ENCODE measurements around the gene MMP12. TPM values are rescaled to one million over a fixed set of nuclear protein-coding genes. Genes with fewer than 3 reads are reported as not detected.

MMP12 gene
- total RNA-seq, 2 experiments from 2014 or later, result not detected

GRCh38 chr11:102915044-102915375, 40.2 kb upstream of the MMP12 start:
- Histone ChIP-seq H3K4me1 (ENCODE audit: insufficient read depth, low read length, poor library complexity, severe bottlenecking) (no peaks in the 10 kb centered on the region), H4K20me1 (ENCODE audit: insufficient read depth, low read length) (no peaks in the 10 kb centered on the region), H2AFZ (ENCODE audit: low read length) (no peak overlapping the region), H3K4me3 (ENCODE audit: low read depth, low read length, poor library complexity, severe bottlenecking) (no peak overlapping the region), H3K27ac (ENCODE audit: low read depth, low read length, poor library complexity, severe bottlenecking) (no peak overlapping the region), H3K4me2 (ENCODE audit: low read length) (no peak overlapping the region), H3K79me2 (ENCODE audit: insufficient read depth, low read depth, low read length) (no peaks in the 10 kb centered on the region), H3K36me3 (ENCODE audit: insufficient read depth, low read length) (no peaks in the 10 kb centered on the region), H3K9me3 (ENCODE audit: low read length) (no peaks in the 10 kb centered on the region), H3K9me2 (ENCODE audit: insufficient read depth, low read length) (no peaks in the 10 kb centered on the region)
- TF ChIP-seq, protein P1, sequence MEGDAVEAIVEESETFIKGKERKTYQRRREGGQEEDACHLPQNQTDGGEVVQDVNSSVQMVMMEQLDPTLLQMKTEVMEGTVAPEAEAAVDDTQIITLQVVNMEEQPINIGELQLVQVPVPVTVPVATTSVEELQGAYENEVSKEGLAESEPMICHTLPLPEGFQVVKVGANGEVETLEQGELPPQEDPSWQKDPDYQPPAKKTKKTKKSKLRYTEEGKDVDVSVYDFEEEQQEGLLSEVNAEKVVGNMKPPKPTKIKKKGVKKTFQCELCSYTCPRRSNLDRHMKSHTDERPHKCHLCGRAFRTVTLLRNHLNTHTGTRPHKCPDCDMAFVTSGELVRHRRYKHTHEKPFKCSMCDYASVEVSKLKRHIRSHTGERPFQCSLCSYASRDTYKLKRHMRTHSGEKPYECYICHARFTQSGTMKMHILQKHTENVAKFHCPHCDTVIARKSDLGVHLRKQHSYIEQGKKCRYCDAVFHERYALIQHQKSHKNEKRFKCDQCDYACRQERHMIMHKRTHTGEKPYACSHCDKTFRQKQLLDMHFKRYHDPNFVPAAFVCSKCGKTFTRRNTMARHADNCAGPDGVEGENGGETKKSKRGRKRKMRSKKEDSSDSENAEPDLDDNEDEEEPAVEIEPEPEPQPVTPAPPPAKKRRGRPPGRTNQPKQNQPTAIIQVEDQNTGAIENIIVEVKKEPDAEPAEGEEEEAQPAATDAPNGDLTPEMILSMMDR (conservative IDR thresholded peaks at IDR 0.05; ENCODE audit: low read length), result peak; percentile 9; the same call in 1 of the 2 replicates
- TF ChIP-seq EZH2phosphoT487 (IDR thresholded peaks at IDR 0.05; ENCODE audit: borderline replicate concordance, low read depth, low read length), result no peak
- intact Hi-C loops (cut with micrococcal nuclease; ENCODE audit: unreplicated experiment), result no loop called here
- ChIA-PET POLR2A (interaction anchor here (0.5 to 1.2 kb wide), 2 partner anchors 15 to 33 kb away, joined by 3 read pairs; no protein-coding TSS in a partner anchor), CTCF (ENCODE audit: unreplicated experiment) (interaction anchor here (1.3 kb wide), 1 partner anchor 26 kb away, joined by 5 read pairs; no protein-coding TSS in a partner anchor)
- BruUV-seq (replicated peaks), result no TSS peak
- no peak for DNase-seq (ENCODE audit: low spot score)

DNA sequence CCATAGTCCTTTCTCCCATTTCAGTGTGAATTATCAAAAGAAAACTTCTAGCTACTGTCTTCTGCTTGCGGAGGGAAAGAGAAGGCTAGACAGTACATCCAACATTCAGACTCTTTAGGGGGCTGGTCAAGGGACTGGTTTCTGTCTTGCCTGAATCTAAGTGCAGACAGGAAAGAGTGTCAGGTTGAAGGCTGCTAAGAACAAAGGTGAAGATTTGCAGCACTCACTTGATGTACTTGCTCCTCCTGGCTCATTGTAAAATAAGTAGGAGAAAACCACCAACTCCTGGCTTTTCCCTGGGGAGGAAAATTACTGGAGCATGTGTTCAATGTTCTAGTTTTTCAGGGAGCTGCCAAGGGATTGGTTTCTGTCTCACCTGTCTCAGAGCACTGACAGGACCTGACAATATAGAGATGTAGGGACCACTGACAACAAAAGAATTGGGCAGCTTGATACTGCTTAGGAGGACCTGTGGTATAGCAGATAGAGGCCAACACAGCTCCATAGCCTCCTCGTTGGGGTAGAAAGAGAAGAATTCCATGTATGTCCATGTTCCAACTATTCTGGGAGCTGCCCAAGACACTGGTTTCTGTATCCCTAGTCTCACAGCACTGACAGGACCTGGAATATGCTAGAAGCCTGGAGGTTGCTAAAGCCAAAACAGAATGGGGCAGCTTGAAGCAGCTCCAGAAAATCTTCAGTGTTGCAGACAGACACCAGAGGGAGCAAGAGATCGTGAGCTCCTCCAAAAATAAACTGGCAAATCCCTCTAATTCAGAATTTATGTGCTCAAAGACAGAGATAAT, 39.7 kb upstream of the MMP12 start:
- ChIA-PET POLR2A (interaction anchor here (1.2 kb wide), 1 partner anchor 34 kb away, joined by 3 read pairs; no protein-coding TSS in a partner anchor), CTCF (ENCODE audit: unreplicated experiment) (interaction anchor here (1.3 kb wide), 1 partner anchor 26 kb away, joined by 5 read pairs; no protein-coding TSS in a partner anchor)
- no peak overlapping the region for H3K4me3 ChIP-seq (ENCODE audit: low read depth, low read length, poor library complexity, severe bottlenecking)
- no peaks in the 10 kb centered on the region for H4K20me1 ChIP-seq (ENCODE audit: insufficient read depth, low read length)
- no peaks in the 10 kb centered on the region for H3K9me2 ChIP-seq (ENCODE audit: insufficient read depth, low read length)
- no TSS peak for BruUV-seq (replicated peaks)
- TF ChIP-seq, protein P1 (conservative IDR thresholded peaks at IDR 0.05; ENCODE audit: low read length), result peak; percentile 69
- TF ChIP-seq EZH2phosphoT487 (IDR thresholded peaks at IDR 0.05; ENCODE audit: borderline replicate concordance, low read depth, low read length), result no peak
- no peak for DNase-seq (ENCODE audit: low spot score)
- no peaks in the 10 kb centered on the region for H3K36me3 ChIP-seq (ENCODE audit: insufficient read depth, low read length)
- no peak overlapping the region for H2AFZ ChIP-seq (ENCODE audit: low read length)
- H3K79me2 ChIP-seq (ENCODE audit: insufficient read depth, low read depth, low read length), result no peaks in the 10 kb centered on the region
- no peak overlapping the region for H3K27ac ChIP-seq (ENCODE audit: low read depth, low read length, poor library complexity, severe bottlenecking)
- H3K4me2 ChIP-seq (ENCODE audit: low read length), result no peak overlapping the region
- H3K4me1 ChIP-seq (ENCODE audit: insufficient read depth, low read length, poor library complexity, severe bottlenecking), result no peaks in the 10 kb centered on the region
- intact Hi-C loops (cut with micrococcal nuclease; ENCODE audit: unreplicated experiment), result no loop called here
- H3K9me3 ChIP-seq (ENCODE audit: low read length), result no peaks in the 10 kb centered on the region

- BruUV-seq (replicated peaks), result no TSS peak
- Histone ChIP-seq H3K27ac (ENCODE audit: low read depth, low read length, poor library complexity, severe bottlenecking) (no peak overlapping the region), H3K9me3 (ENCODE audit: low read length) (no peaks in the 10 kb centered on the region), H3K9me2 (ENCODE audit: insufficient read depth, low read length) (no peaks in the 10 kb centered on the region), H3K4me1 (ENCODE audit: insufficient read depth, low read length, poor library complexity, severe bottlenecking) (no peaks in the 10 kb centered on the region), H3K4me2 (ENCODE audit: low read length) (no peak overlapping the region), H3K4me3 (ENCODE audit: low read depth, low read length, poor library complexity, severe bottlenecking) (no peak overlapping the region), H2AFZ (ENCODE audit: low read length) (no peak overlapping the region), H3K36me3 (ENCODE audit: insufficient read depth, low read length) (no peaks in the 10 kb centered on the region), H4K20me1 (ENCODE audit: insufficient read depth, low read length) (no peaks in the 10 kb centered on the region), H3K79me2 (ENCODE audit: insufficient read depth, low read depth, low read length) (no peaks in the 10 kb centered on the region)
- no peak for TF ChIP-seq EZH2phosphoT487 (IDR thresholded peaks at IDR 0.05; ENCODE audit: borderline replicate concordance, low read depth, low read length)
- TF ChIP-seq, protein P1 (conservative IDR thresholded peaks at IDR 0.05; ENCODE audit: low read length), result no peak
- intact Hi-C loops (cut with micrococcal nuclease; ENCODE audit: unreplicated experiment), result no loop called here
- DNase-seq (ENCODE audit: low spot score), result no peak
- CTCF ChIA-PET (ENCODE audit: unreplicated experiment), result no interaction called here
- POLR2A ChIA-PET, result interaction anchor here (0.7 kb wide), 1 partner anchor 52 kb away, joined by 3 read pairs; no protein-coding TSS in a partner anchor
These were observed 37.7 kb upstream of the MMP12 start for GRCh38 chr11:102912482-102912830.
